HG03097 (cell line): ENCODE data around the gene ZBTB4.
"Not testable (repeated sequence)": the region's sequence is repeated elsewhere in the genome, so short reads cannot be mapped to it uniquely, and the experiment has no call there.

Experiments used
- ATAC-seq: cut with Tn5 transposase; IDR thresholded peaks from one replicate; pipeline ENCODE4 v1.9.1; 2021; ENCODE audit not compliant: unreplicated experiment, low FRiP score

ZBTB4 gene

DNA sequence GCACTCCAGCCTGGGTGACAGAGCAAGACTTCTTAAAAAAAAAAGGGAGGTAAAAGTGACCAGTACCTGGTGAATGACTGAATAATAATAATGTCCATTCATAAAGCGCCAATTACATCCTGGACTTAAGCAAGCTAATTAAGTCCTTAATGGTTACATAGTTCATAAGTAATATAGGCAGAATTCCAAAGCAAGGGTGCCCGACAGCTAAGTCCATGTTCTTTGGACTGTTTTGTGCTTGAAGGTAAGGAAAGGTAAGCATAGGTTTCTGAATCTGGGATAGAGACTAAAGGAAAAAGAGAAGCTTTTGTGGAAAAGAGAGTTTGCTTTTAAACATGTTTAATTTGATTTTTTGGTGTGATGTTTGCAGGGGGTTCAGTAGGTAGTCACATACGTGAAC, 14.5 kb upstream of the ZBTB4 start:
- ATAC-seq = no peak

DNA sequence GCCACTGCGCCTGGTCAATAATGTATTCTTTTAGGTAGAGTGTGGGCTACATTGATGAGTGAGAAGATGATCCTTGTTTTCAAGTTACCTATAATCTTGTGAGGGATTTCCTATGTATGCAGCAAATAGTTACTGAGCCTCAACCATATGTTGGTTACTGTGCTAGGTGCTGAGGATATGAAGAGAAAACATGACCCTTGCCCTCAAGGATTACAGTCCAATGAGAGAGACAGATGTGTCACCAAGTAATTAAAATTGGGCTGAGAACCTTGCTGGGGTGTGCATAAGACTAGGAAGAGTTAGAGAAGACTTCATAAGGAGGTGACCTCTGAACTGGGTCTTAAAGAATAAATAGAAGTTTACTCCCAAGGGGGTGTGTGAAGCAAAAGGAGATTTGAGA, 12.2 kb upstream of the ZBTB4 start:
- ATAC-seq = no peak

- ATAC-seq = no peak
Observed at GRCh38 chr17:7490144-7490543, 10.7 kb upstream of the ZBTB4 start.

GRCh38 chr17:7486181-7486580, 6.8 kb upstream of the ZBTB4 start:
- no peak for ATAC-seq

DNA sequence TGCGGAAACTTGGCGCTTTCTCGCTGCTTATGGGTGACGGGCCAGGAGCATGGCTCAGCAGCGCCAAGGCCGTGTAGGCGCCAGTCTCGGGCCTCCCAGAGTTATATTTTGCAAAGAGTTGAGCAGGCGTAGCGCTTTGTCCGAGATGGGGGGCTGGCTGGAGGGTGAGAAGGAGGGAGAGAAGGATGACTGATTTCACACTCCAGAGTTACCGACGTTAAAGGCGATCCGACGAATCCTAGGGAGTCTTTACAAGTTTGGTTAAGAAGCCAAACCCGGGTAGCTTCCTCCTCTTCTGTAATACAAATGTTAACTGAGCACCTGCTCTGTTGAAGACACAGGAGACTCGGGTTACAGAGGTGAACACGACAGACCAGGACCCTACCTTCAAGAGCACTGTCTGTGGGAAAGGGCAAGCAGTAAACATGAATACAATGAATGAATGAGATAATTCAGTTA, 5.5 kb upstream of the ZBTB4 start:
- no peak for ATAC-seq

GRCh38 chr17:7484067-7484918, 4.9 kb upstream of the ZBTB4 start, which contains the start of gene POLR2A:
POLR2A (plus strand) TSS chr17:7484366.
- peak; percentile 65 for ATAC-seq

DNA sequence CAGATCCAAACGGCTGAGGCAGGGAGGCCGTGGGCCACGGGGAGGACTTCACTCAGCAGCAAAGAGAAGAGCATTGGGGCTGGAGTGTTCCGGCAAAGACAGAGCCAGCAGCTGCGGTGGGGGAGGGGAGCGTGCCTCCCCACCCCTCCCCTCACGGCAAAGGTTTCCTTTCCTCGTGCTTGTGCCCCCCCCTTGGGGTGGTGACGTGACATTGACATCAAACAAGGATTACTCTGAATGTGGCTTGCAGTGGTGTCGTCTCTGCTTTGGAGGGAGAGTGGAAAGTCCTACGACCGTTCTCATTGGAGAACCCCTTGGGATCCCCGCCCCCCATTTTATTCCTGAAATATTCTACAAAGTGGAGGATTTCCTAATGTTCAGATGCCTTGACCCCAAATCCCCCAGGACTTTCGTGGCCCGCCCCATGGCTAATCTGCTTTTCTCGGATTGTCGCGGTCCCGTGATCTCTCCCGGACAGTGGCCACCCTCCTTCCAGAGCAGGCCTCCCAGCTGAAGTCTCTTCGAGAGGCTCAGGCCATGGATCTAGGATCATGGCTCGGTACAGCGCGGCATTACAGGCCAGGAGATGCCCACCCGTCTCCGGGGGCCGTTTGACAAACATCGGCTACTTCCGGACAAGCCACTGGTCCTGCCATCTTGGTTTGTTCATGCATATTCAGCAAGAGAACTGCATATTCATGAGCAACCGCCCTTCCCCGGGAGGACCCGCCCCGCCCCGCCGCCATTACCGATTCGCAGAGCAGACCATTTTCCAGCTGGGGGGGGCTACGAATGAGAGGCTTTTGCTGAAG, 4.0 kb upstream of the ZBTB4 start:
- peak; percentile 32 for ATAC-seq

DNA sequence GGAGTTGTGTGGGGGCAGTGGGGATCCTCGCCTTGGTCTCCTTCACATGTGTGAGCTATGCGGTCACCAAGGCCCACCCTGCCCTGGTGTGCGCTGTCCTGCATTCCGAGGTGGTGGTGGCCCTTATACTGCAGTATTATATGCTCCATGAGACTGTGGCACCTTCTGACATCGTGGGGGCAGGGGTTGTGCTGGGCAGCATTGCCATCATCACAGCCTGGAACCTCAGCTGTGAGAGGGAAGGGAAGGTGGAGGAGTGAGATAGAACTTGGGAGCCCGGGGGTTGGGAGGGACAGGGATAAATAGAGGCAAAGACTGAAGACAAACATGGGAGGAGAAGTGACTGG, 3.3 kb upstream of the ZBTB4 start:
- not testable (repeated sequence) for ATAC-seq

DNA sequence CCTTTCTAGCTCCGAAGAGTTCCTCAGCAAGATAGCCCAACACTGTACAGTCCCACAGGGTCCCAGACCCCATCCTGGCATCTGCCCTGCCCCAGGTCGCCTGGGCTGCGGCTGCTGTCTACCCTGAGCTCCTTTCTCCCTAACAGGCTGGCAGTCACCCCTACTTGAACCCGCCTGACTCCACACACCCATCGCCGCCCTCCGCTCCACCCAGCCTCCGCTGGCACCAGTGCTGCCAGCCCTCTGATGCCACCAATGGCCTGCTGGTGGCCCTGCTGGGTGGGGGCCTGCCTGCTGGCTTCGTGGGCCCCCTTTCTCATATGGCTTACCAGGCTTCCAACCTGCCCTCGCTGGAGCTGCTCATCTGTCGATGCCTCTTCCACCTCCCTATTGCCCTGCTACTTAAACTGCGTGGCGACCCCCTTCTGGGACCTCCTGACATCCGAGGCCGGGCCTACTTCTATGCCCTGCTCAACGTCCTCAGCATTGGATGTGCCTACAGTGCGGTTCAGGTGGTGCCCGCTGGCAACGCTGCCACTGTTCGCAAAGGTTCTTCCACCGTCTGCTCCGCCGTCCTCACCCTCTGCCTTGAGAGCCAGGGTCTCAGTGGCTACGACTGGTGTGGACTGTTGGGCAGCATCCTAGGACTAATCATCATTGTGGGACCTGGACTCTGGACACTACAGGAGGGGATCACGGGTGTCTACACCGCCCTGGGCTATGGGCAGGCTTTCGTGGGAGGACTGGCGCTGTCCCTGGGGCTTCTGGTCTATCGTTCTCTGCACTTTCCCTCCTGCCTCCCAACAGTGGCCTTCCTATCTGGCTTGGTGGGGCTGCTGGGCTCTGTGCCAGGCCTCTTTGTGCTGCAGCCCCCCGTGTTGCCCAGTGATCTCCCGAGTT, 2.7 kb upstream of the ZBTB4 start:
- not testable (repeated sequence) for ATAC-seq

DNA sequence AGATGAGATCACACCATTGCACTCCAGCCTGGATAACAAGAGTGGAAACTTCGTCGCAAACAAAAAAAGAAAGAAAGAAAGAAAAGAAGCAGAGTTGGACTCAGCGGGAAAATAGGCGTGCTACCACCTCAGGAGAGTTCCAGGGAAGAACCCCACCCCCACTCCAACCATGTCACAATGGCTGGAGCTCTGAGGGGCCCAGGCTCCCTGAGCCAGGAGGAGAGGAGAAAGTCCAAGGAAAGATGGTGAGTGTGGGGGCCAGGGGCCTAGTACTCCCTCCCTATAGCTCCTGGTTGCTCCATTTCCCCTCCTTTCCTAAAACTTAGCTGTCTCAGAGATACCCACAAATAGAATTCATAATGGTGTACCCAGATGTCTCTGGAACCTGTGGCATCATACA, 1.8 kb upstream of the ZBTB4 start, which contains the start of gene SLC35G6:
Gene SLC35G6 (plus strand): TSS at position 172 of the 400 bp plus-strand sequence. CDS start 71 bp downstream, at position 243.
- ATAC-seq = not testable (repeated sequence)

GRCh38 chr17:7480089-7480384, 606 bp upstream of the ZBTB4 start:
- ATAC-seq = no peak

GRCh38 chr17:7478276-7479212, 887 bp downstream of the ZBTB4 start:
- ATAC-seq = no peak

DNA sequence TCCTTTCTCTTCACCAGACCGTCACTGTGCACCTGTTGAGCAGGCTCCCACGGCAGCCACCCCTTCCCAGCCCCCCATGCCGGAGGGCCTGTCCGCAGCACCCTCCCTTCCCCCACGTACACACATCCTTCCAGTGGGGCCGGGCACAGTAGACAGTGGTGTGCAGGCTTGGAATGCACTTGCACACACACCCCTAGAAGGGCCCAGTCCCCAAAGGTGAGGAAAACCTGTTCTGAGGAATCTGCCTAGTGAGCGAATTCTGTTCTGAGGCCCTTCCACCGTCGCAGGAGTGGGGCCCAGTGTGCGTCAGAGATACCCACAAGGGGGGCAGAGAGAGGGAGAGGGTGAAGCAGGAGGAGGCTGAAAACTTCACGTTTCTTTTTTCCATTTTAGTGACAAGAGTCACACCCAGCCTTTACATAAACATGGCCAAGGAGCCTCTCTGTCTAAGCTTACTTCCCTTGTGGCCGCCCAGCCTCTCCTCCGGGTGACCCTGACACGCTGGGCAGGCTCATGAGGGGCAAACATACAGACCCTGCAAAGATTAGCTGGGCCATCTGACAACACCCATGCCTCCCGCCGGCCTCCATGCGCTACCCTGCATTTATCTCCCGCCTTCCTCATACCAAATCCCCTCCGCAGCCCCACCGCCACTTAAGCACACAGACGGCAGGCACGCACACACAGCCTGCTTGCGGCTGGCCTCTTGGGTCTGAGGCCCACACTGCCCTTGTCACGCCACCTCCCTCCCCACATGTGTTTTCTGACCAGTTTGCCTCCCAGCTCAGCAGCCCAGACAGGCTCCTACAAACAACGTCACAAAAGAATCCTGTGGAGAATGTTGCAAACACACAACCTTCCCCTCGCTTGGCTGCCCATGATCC, 1.8 kb downstream of the ZBTB4 start:
- ATAC-seq = no peak

DNA sequence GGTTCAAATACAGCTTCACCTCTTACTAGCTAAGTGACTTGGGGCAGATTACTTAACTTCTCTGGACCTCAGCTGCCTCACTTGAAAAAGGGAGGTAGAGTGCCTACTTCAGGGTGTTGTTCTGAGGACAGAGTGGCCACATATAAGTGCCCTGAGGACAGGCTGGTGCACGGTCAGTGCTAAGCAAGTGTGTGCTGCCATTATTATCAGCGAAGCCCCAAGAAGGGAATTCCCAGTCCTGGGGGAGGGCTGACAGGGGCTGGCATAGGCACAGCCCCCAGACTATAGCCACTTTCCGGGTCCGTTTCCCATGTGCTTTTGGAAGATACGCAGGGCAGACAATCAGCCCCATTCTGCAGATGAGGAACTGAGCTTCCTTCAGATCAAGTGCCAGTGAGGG, 2.5 kb downstream of the ZBTB4 start:
- no peak for ATAC-seq

DNA sequence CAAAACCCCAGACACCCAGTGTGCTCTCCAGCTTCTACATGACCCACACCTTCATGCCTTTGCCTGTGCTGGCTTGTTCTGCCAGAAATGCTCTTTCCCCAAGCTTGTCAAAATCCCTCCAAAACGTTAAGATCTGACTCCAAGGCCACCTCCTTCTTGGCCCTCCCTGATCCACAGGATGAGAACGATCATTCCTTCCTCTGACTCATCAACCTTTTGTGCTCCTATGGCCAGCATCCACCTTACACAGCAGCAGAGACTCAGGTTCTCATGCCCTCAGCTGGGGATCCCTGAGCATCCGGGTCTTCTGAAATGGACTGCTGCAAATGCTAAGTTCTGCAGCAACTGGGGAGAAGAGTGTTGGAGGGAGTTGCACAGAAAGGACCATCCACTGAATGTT, 2.9 kb downstream of the ZBTB4 start:
- ATAC-seq = no peak

GRCh38 chr17:7475764-7476422, 3.5 kb downstream of the ZBTB4 start:
- ATAC-seq = no peak

GRCh38 chr17:7474767-7475166, 4.7 kb downstream of the ZBTB4 start:
- not testable (repeated sequence) for ATAC-seq

GRCh38 chr17:7471729-7472128, 7.7 kb downstream of the ZBTB4 start:
- no peak for ATAC-seq
